IMR-90 (cell line): ENCODE data around the gene CCT3. TPM values are rescaled to one million over a fixed set of nuclear protein-coding genes. Genes with fewer than 3 reads are reported as not detected.

Source experiments
- ATAC-seq: fragments of 200-7000 bp; cut with Tn5 transposase; 2 replicates; pipeline ENCODE4 v1.9.1; 2020; ENCODE audit warnings: low read depth, mild to moderate bottlenecking, moderate library complexity
- BruUV-seq: library from RNA; stranded (reverse); fragments of 400-500 nt; replicated peaks from 2 replicates; lab custom pipeline; 2021; lab: Mats Ljungman, UMichigan
- CTCF ChIA-PET: fragments of 300-600 bp; formaldehyde crosslinking; extraction: SDS; loops from one replicate; lab custom pipeline; 2021; ENCODE audit warnings: antibody characterized with exemption; lab: Yijun Ruan, JAX
- POLR2A ChIA-PET: fragments of 300-600 bp; sonication (Branson Sonifier 250); formaldehyde crosslinking; loops from one replicate; lab custom pipeline; 2022; ENCODE audit warnings: antibody characterized with exemption; ENCODE audit not compliant: unreplicated experiment; lab: Charles Lee
- DNase-seq: peaks from one replicate; pipeline ENCODE4 v3.0.0; 2013
- H2AFZ ChIP-seq: replicated peaks from 2 replicates; pipeline ENCODE3; 2013; ENCODE audit warnings: low read length, mild to moderate bottlenecking; ENCODE audit not compliant: poor library complexity
- H2AK5ac ChIP-seq: 2 replicates; pipeline ENCODE4 v1.6.1; 2013; ENCODE audit warnings: low read depth, low read length, inconsistent platforms
- H2AK9ac ChIP-seq: replicated peaks from 2 replicates; pipeline ENCODE3; 2013; ENCODE audit warnings: mild to moderate bottlenecking, low read depth, low read length, moderate library complexity; ENCODE audit not compliant: poor library complexity
- H2BK120ac ChIP-seq: 2 replicates; pipeline ENCODE4 v1.6.1; 2013; ENCODE audit warnings: low read depth, low read length, inconsistent platforms
- H2BK15ac ChIP-seq: 3 replicates; pipeline ENCODE4 v1.6.1; 2013; ENCODE audit warnings: low read depth, low read length, inconsistent platforms
- H2BK20ac ChIP-seq: 2 replicates; pipeline ENCODE4 v1.6.1; 2013; ENCODE audit warnings: low read depth, mild to moderate bottlenecking, inconsistent platforms, low read length, moderate library complexity
- H2BK5ac ChIP-seq: 2 replicates; pipeline ENCODE4 v1.6.1; 2013; ENCODE audit warnings: mild to moderate bottlenecking, low read depth, low read length, inconsistent platforms; ENCODE audit not compliant: poor library complexity, severe bottlenecking
- H3K14ac ChIP-seq: replicated peaks from 2 replicates; pipeline ENCODE4 v1.6.1; 2013; ENCODE audit warnings: low read depth, low read length, inconsistent platforms
- H3K18ac ChIP-seq: 2 replicates; pipeline ENCODE4 v1.6.1; 2013; ENCODE audit warnings: low read depth, low read length, control low read depth
- H3K23ac ChIP-seq: 2 replicates; pipeline ENCODE4 v1.6.1; 2013; ENCODE audit warnings: low read depth, low read length, inconsistent platforms
- H3K27ac ChIP-seq: 2 replicates; pipeline ENCODE4 v1.5.1; 2013; ENCODE audit warnings: mild to moderate bottlenecking, control low read depth, low read length; ENCODE audit not compliant: insufficient read depth
- H3K27me3 ChIP-seq: 2 replicates; pipeline ENCODE4 v1.6.1; 2013; ENCODE audit warnings: low read length; ENCODE audit not compliant: control insufficient read depth, insufficient read depth
- H3K36me3 ChIP-seq: 2 replicates; pipeline ENCODE4 v1.6.1; 2013; ENCODE audit warnings: low read length, mixed read lengths; ENCODE audit not compliant: control insufficient read depth, insufficient read depth
- H3K4ac ChIP-seq: 2 replicates; pipeline ENCODE4 v1.6.1; 2013; ENCODE audit warnings: low read depth, low read length, inconsistent platforms
- H3K4me1 ChIP-seq: 2 replicates; pipeline ENCODE4 v1.6.1; 2013; ENCODE audit warnings: low read length, mixed read lengths; ENCODE audit not compliant: control insufficient read depth, insufficient read depth
- H3K4me2 ChIP-seq: 2 replicates; pipeline ENCODE4 v1.6.1; 2013; ENCODE audit warnings: low read depth, mild to moderate bottlenecking, control low read depth, low read length, moderate library complexity
- H3K4me3 ChIP-seq: 2 replicates; pipeline ENCODE4 v1.5.1; 2013; ENCODE audit warnings: low read depth, mild to moderate bottlenecking, control low read depth, low read length, moderate library complexity; ENCODE audit not compliant: insufficient read depth
- H3K56ac ChIP-seq: 2 replicates; pipeline ENCODE4 v1.6.1; 2013; ENCODE audit warnings: low read length, inconsistent platforms; ENCODE audit not compliant: insufficient read depth; ENCODE audit errors: extremely low read depth
- H3K79me1 ChIP-seq, 2 experiments: 2 replicates each; pipeline ENCODE4 v1.6.1; 2013; ENCODE audit warnings: low read length in 2 of 2, inconsistent platforms in 1 of 2, low read depth in 1 of 2
- H3K9ac ChIP-seq: 2 replicates; pipeline ENCODE4 v1.6.1; 2013; ENCODE audit warnings: low read depth, low read length, control low read depth
- H3K9me1 ChIP-seq: 2 replicates; pipeline ENCODE4 v1.6.1; 2013; ENCODE audit warnings: low read length, inconsistent platforms; ENCODE audit not compliant: insufficient read depth
- H3K9me3 ChIP-seq: 2 replicates; pipeline ENCODE4 v1.6.1; 2013; ENCODE audit warnings: low read length; ENCODE audit not compliant: control insufficient read depth, insufficient read depth
- H4K20me1 ChIP-seq: 2 replicates; pipeline ENCODE4 v1.6.1; 2013; ENCODE audit warnings: low read length, inconsistent platforms; ENCODE audit not compliant: insufficient read depth
- H4K5ac ChIP-seq: 2 replicates; pipeline ENCODE4 v1.6.1; 2013; ENCODE audit warnings: mild to moderate bottlenecking, low read depth, low read length, control low read depth
- H4K8ac ChIP-seq, 2 experiments: 2 replicates each; pipeline ENCODE4 v1.6.1; 2013; ENCODE audit warnings: low read depth in 2 of 2, low read length in 2 of 2, control low read depth in 1 of 2, inconsistent platforms in 1 of 2
- H4K91ac ChIP-seq: 2 replicates; pipeline ENCODE4 v1.6.1; 2013; ENCODE audit warnings: low read depth, low read length, inconsistent platforms; ENCODE audit not compliant: insufficient read depth
- CEBPB ChIP-seq: IDR thresholded peaks from 2 replicates; pipeline ENCODE4 v1.6.1; 2012; ENCODE audit warnings: low read depth, low read length, improper control_type of control experiment
- CTCF ChIP-seq: conservative IDR thresholded peaks from 2 replicates; pipeline ENCODE4 v1.5.1; 2012; ENCODE audit warnings: mild to moderate bottlenecking, low read depth, low read length, improper control_type of control experiment
- FOS ChIP-seq: fragments of 150-350 bp; IDR thresholded peaks from 2 replicates; pipeline ENCODE4 v1.6.1; 2016; ENCODE audit warnings: low read depth, low read length
- MAFK ChIP-seq: IDR thresholded peaks from 2 replicates; pipeline ENCODE4 v1.6.1; 2012; ENCODE audit warnings: low read depth, low read length, improper control_type of control experiment
- MXI1 ChIP-seq: IDR thresholded peaks from 2 replicates; pipeline ENCODE4 v1.6.1; 2012; ENCODE audit warnings: low read depth, mild to moderate bottlenecking, low read length, moderate library complexity, borderline replicate concordance
- NFE2L2 ChIP-seq: fragments of 150-350 bp; IDR thresholded peaks from 2 replicates; pipeline ENCODE4 v1.6.1; 2016; ENCODE audit warnings: low read depth, mild to moderate bottlenecking, low read length
- POLR2A ChIP-seq: IDR thresholded peaks from 2 replicates; pipeline ENCODE4 v1.6.1; 2012; ENCODE audit warnings: mild to moderate bottlenecking, low read depth, low read length
- RFX5 ChIP-seq: IDR thresholded peaks from 2 replicates; pipeline ENCODE4 v1.8.0; 2012; ENCODE audit warnings: low read depth, mild to moderate bottlenecking, low read length, moderate library complexity
- WGBS, 2 experiments: methylation state at CpG; one replicate each; pipeline versions ENCODE4 v1.1.5 to v1.1.7; 2013; ENCODE audit warnings: missing lambda C conversion rate in 2 of 2; ENCODE audit not compliant: insufficient read length in 1 of 2; ENCODE audit errors: extremely low coverage in 2 of 2; 5-methylcytosine and 5-hydroxymethylcytosine counted together
- dilution Hi-C: fragments of 300-500 bp; cut with HindIII; formaldehyde crosslinking; loops from one replicate; pipeline ENCODE4 v1.14.3; 2018; ENCODE audit warnings: low sequenced_read_pairs; ENCODE audit not compliant: unreplicated experiment
- in situ Hi-C: fragments of 300-500 bp; cut with MboI; formaldehyde crosslinking; loops from 3 replicates; pipeline ENCODE4 v1.14.3; 2019; ENCODE audit warnings: low sequenced_read_pairs, inconsistent platforms, mixed read lengths
- intact Hi-C: fragments of 100-400 bp; cut with micrococcal nuclease; formaldehyde crosslinking; loops from 2 replicates; pipeline ENCODE4 v1.10.0; 2022
- polyA plus RNA-seq, 3 experiments: library from polyadenylated mRNA; depleted of rRNA; stranded (reverse); fragments of >200 nt; gene quantifications; 2 replicates each; pipeline ENCODE4 v1.2.3, GENCODE V29; 2012; ENCODE audit warnings: low replicate concordance in 1 of 3
- total RNA-seq: library from RNA; depleted of rRNA; stranded (reverse); fragments of >200 nt; gene quantifications from 2 replicates; pipeline ENCODE4 v1.2.3, GENCODE V29; 2012
- TF ChIP-seq, protein P1 (sequence below): fragments of 150-350 bp; IDR thresholded peaks from 2 replicates; pipeline ENCODE4 v1.6.1; 2017; ENCODE audit warnings: mild to moderate bottlenecking, antibody characterized with exemption, low read length, low read depth

The CCT3 gene
- total and polyA plus RNA-seq, 2 of the 4 experiments (the other 2 are of a cell fraction) = 313 to 595 TPM

DNA sequence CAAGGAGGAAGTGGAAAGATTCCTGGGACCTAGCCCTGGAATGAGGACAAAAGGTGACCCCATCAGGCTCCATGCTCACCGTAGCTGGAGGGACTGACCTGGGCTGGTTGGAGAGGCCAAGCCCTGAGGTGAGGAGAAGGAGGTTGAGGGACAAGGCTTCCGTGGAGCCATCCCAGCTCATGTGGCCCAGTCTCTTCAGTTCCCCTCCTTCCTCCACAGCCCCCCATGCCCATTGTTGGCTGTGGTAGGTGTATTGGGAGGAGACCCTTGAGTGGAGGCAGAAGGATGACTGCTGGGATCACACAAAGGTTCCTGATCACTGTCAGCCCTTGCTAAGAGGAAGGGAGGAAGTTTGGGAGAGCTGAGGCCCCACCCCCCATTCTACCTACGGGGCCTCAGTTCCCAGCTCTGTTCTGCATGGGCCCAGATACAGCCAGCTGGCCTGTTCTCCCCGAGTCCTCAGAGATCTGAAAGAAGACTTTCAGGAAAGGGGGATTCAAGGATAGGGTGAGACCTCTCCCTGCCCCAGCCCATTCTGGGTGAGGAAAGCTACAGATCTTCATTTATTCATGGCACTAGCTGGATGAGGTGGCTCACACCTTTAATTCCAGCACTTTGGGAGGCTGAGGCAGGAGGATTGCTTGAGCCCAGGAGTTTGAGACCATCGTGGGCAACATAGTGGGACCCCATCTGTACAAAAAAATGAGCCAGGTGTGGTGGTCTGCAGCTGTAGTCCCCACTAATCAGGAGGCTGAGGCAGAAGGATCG is 48.2 kb upstream of the CCT3 start:
- H3K4me1 ChIP-seq = no peaks in the 10 kb centered on the region
- H3K27ac ChIP-seq = no peak overlapping the region
- no peaks in the 10 kb centered on the region for H4K20me1 ChIP-seq
- no peak overlapping the region for H4K5ac ChIP-seq
- dilution Hi-C loops (no loop called here), in situ Hi-C loops (loop anchor here (5.0 to 10.0 kb wide), 2 partner anchors 58 to 221 kb away; no protein-coding TSS in a partner anchor), intact Hi-C loops (no loop called here)
- H3K23ac ChIP-seq = no peak overlapping the region
- no peaks in the 10 kb centered on the region for H3K9me3 ChIP-seq
- no TSS peak for BruUV-seq
- H2AK5ac ChIP-seq = no peak overlapping the region
- no peak overlapping the region for H4K8ac ChIP-seq
- no peaks in the 10 kb centered on the region for H3K79me1 ChIP-seq
- H3K18ac ChIP-seq = no peak overlapping the region
- no CpG with 5 or more reads among the region's 6 CpGs for WGBS, 2 experiments
- no peak overlapping the region for H3K4ac ChIP-seq
- no peak overlapping the region for H3K14ac ChIP-seq
- ATAC-seq (no peak), DNase-seq (no peak)
- no peak overlapping the region for H3K56ac ChIP-seq
- H2BK5ac ChIP-seq = no peak overlapping the region
- CTCF ChIA-PET = interaction anchor here (0.5 to 4.3 kb wide), 37 partner anchors 8 to 275 kb away, joined by 3 to 69 read pairs (median 4); partner anchors contain the start of gene NAXE
- no peak overlapping the region for H2AK9ac ChIP-seq
- POLR2A ChIA-PET = no interaction called here
- no peaks in the 10 kb centered on the region for H3K36me3 ChIP-seq
- H3K4me3 ChIP-seq = no peak overlapping the region
- TF ChIP-seq CEBPB = no peak
- TF ChIP-seq, protein P1, sequence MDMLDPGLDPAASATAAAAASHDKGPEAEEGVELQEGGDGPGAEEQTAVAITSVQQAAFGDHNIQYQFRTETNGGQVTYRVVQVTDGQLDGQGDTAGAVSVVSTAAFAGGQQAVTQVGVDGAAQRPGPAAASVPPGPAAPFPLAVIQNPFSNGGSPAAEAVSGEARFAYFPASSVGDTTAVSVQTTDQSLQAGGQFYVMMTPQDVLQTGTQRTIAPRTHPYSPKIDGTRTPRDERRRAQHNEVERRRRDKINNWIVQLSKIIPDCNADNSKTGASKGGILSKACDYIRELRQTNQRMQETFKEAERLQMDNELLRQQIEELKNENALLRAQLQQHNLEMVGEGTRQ = no peak
- no peak for TF ChIP-seq MXI1
- no peak for TF ChIP-seq NFE2L2
- TF ChIP-seq POLR2A = no peak
- no peak for TF ChIP-seq RFX5
- TF ChIP-seq CTCF = no peak
- TF ChIP-seq FOS = no peak
- TF ChIP-seq MAFK = no peak
- H2BK120ac ChIP-seq = no peak overlapping the region
- no peak overlapping the region for H2BK15ac ChIP-seq
- H2BK20ac ChIP-seq = no peak overlapping the region
- H3K9ac ChIP-seq = no peak overlapping the region
- no peak overlapping the region for H4K91ac ChIP-seq
- no peak overlapping the region for H3K4me2 ChIP-seq
- peaks cover 56% of the 10 kb centered on the region for H3K27me3 ChIP-seq
- peak overlapping the region; percentile 43 for H2AFZ ChIP-seq
- H3K9me1 ChIP-seq = peaks cover 3% of the 10 kb centered on the region; the same call in 1 of the 2 replicates
